Vagina (tissue), 2 donors: ENCODE data around the gene RPS17. TPM values are rescaled to one million over a fixed set of nuclear protein-coding genes. Genes with fewer than 3 reads are reported as not detected.
A peak's percentile ranks its signal among the peaks of the same experiment; 100 is the strongest.

ENCODE experiments used
- DNase-seq, 2 donors: peaks; one replicate each; pipeline ENCODE4 v3.0.0-alpha.2; 2017; ENCODE audit errors: extremely low spot score in 2 of 2
- H3K27ac ChIP-seq: fragments of 200-600 bp; sonication (generic); one replicate; pipeline ENCODE4 v1.5.1; 2019
- H3K27me3 ChIP-seq: fragments of 200-600 bp; sonication (generic); one replicate; pipeline ENCODE4 v1.5.1; 2019
- H3K36me3 ChIP-seq, 2 donors: fragments of 200-600 bp; sonication (generic); one replicate each; pipeline ENCODE4 v1.5.1; 2017 to 2019
- H3K4me1 ChIP-seq: fragments of 200-600 bp; sonication (generic); one replicate; pipeline ENCODE4 v1.5.1; 2019
- H3K4me3 ChIP-seq, 2 donors: fragments of 200-600 bp; sonication (generic); 1 replicate in 1 of 2; 2 replicates in 1 of 2; pipeline ENCODE4 v1.5.1; 2016 to 2019
- H3K9me3 ChIP-seq: fragments of 200-600 bp; sonication (generic); one replicate; pipeline ENCODE4 v1.5.1; 2019
- POLR2A ChIP-seq, 2 donors: fragments of 450-650 bp; IDR thresholded peaks; one replicate each; pipeline ENCODE4 v1.6.1; 2017; ENCODE audit warnings: antibody characterized with exemption in 2 of 2, mild to moderate bottlenecking in 2 of 2, moderate library complexity in 2 of 2
- POLR2AphosphoS5 ChIP-seq, 2 donors: sonication (generic); formaldehyde crosslinking; IDR thresholded peaks; one replicate each; pipeline ENCODE4 v1.9.0; 2017; ENCODE audit warnings: antibody characterized with exemption in 2 of 2, mild to moderate bottlenecking in 2 of 2, low read depth in 1 of 2; ENCODE audit not compliant: insufficient read depth in 1 of 2
- intact Hi-C: fragments of 100-400 bp; cut with DNase I; formaldehyde crosslinking; loops from one replicate; pipeline ENCODE4 v1.15.1; 2023
- total RNA-seq: library from RNA; depleted of rRNA; stranded (reverse); fragments of >200 nt; gene quantifications from one replicate; pipeline ENCODE4 v1.2.3, GENCODE V29; 2016
- TF ChIP-seq, protein P1 (sequence below), 3 experiments: fragments of 450-650 bp in 2 of 3; fragments of 200-600 bp in 1 of 3; sonication (generic) in 1 of 3; IDR thresholded peaks; one replicate each; pipeline ENCODE4 v1.5.1; 2017 to 2019; ENCODE audit warnings: antibody characterized with exemption in 3 of 3, mild to moderate bottlenecking in 2 of 3, moderate library complexity in 2 of 3

Gene RPS17
- 1,829 TPM for total RNA-seq

DNA sequence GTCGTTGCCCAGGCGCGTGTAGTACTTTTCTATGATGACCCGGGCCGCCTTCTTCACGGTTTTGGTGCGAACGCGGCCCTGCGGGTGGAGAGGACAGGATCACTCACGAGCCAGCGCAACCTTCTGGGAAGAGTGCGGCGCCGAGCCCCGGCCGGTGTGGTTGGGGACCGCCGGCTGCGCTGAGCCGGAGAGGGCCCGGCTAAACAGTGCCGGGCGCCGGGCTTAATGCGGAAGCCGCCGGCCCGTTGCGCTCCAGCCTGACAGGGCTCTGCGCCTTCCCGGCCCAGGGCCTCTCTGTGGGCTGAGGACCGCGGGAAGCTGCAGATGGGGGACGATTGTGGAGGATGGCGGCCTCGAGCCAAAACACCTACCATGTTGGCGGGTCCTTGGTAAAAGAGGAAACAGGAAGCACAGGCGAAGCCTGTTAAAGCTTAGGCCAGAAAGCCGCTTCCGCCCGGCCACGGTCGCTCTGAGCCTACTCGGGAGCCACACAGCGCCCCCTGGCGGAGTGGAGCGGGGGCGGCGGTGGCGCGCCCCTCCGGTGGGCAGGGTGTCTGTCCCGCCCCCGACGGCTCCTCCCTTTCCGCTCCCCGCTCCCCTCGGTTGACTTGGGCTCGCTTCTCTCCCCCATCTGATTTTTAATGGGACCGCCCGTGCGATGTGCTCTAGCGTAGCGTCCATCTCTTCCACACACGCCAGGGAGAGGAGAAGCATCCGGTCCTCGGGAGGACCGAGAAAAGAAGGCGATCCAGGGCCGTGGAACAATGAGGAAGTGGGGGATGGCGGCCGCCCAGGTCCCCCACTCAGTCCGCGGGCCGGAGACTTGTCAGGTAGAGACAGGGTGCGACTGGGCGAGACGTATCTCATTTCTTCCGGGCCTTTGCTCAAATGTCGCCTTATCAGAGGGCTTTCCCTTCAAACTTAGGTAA is at the start of gene RPS17:
RPS17 (minus strand) TSS at position 403 of the 929 bp plus-strand sequence; CDS start at position 374, 29 bp downstream.
- TF ChIP-seq, protein P1, sequence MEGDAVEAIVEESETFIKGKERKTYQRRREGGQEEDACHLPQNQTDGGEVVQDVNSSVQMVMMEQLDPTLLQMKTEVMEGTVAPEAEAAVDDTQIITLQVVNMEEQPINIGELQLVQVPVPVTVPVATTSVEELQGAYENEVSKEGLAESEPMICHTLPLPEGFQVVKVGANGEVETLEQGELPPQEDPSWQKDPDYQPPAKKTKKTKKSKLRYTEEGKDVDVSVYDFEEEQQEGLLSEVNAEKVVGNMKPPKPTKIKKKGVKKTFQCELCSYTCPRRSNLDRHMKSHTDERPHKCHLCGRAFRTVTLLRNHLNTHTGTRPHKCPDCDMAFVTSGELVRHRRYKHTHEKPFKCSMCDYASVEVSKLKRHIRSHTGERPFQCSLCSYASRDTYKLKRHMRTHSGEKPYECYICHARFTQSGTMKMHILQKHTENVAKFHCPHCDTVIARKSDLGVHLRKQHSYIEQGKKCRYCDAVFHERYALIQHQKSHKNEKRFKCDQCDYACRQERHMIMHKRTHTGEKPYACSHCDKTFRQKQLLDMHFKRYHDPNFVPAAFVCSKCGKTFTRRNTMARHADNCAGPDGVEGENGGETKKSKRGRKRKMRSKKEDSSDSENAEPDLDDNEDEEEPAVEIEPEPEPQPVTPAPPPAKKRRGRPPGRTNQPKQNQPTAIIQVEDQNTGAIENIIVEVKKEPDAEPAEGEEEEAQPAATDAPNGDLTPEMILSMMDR (IDR thresholded peaks at IDR 0.05): peak; percentile 88 to 99 (median 94)
- TF ChIP-seq POLR2AphosphoS5 (IDR thresholded peaks at IDR 0.05; ENCODE audit: insufficient read depth in 1 of 2, low read depth in 1 of 2): peak; percentile 97
- peak in 1 of 2 donors; percentile 66 for TF ChIP-seq POLR2A (IDR thresholded peaks at IDR 0.05)
- H3K27ac ChIP-seq: peak within 1 kb of the TSS; percentile 73
- no peaks in the 10 kb centered on the region for H3K27me3 ChIP-seq
- H3K36me3 ChIP-seq: peaks cover 0 to 37% of the 10 kb centered on the region in 2 donors
- peak in 1 of 2 donors; percentile 94 for DNase-seq
- intact Hi-C loops: no loop called here
- peaks cover 41% of the 10 kb centered on the region for H3K4me1 ChIP-seq
- no peaks in the 10 kb centered on the region for H3K9me3 ChIP-seq
- H3K4me3 ChIP-seq: peak within 1 kb of the TSS; percentile 88

GRCh38 chr15:82587805-82588204 is 47.5 kb upstream of the RPS17 start:
- Histone ChIP-seq H3K9me3 (no peaks in the 10 kb centered on the region), H3K27ac (no peak overlapping the region), H3K27me3 (no peaks in the 10 kb centered on the region), H3K4me3 (no peak overlapping the region), H3K4me1 (no peaks in the 10 kb centered on the region), H3K36me3 (no peaks in the 10 kb centered on the region)
- intact Hi-C loops: no loop called here
- TF ChIP-seq POLR2A (IDR thresholded peaks at IDR 0.05): no peak
- TF ChIP-seq, protein P1 (IDR thresholded peaks at IDR 0.05): no peak
- TF ChIP-seq POLR2AphosphoS5 (IDR thresholded peaks at IDR 0.05; ENCODE audit: insufficient read depth in 1 of 2, low read depth in 1 of 2): no peak
- DNase-seq: no peak

DNA sequence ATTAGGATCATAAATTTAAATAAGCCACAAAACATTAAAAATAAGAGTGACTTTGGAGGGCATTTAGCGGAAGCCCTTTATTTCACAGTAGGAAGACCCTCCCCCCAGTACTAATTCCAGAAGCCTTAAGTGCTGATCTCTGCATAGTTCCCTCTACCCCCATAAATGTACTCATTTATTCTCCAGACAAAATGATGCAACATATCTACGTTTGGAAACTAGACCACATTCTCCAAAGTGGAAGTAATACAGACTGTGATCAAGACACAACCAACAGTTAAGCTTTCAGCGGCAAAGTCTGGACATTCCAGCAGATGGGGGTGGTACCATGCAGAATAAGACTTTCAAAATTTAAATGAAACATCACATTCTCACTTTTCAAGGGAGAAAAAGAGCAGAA is 44.8 kb upstream of the RPS17 start:
- intact Hi-C loops: no loop called here
- TF ChIP-seq POLR2A (IDR thresholded peaks at IDR 0.05) (no peak), POLR2AphosphoS5 (IDR thresholded peaks at IDR 0.05; ENCODE audit: insufficient read depth in 1 of 2, low read depth in 1 of 2) (no peak)
- TF ChIP-seq, protein P1 (IDR thresholded peaks at IDR 0.05): no peak
- H3K4me1 ChIP-seq: no peaks in the 10 kb centered on the region
- no peak overlapping the region for H3K27ac ChIP-seq
- no peaks in the 10 kb centered on the region for H3K9me3 ChIP-seq
- no peak overlapping the region for H3K4me3 ChIP-seq
- H3K36me3 ChIP-seq: no peaks in the 10 kb centered on the region
- no peaks in the 10 kb centered on the region for H3K27me3 ChIP-seq
- DNase-seq: no peak

GRCh38 chr15:82580713-82581112 is 40.5 kb upstream of the RPS17 start:
- Histone ChIP-seq H3K27ac (no peak overlapping the region), H3K4me1 (no peaks in the 10 kb centered on the region), H3K27me3 (no peaks in the 10 kb centered on the region), H3K36me3 (no peaks in the 10 kb centered on the region), H3K9me3 (no peaks in the 10 kb centered on the region), H3K4me3 (no peak overlapping the region)
- TF ChIP-seq POLR2A (IDR thresholded peaks at IDR 0.05) (no peak), POLR2AphosphoS5 (IDR thresholded peaks at IDR 0.05; ENCODE audit: insufficient read depth in 1 of 2, low read depth in 1 of 2) (no peak)
- TF ChIP-seq, protein P1 (IDR thresholded peaks at IDR 0.05): no peak
- intact Hi-C loops: no loop called here
- no peak for DNase-seq

GRCh38 chr15:82575335-82575734 is 35.1 kb upstream of the RPS17 start:
- intact Hi-C loops: no loop called here
- Histone ChIP-seq H3K4me1 (peaks cover 25% of the 10 kb centered on the region), H3K4me3 (no peak overlapping the region), H3K27me3 (no peaks in the 10 kb centered on the region), H3K27ac (no peak overlapping the region), H3K36me3 (no peaks in the 10 kb centered on the region), H3K9me3 (no peaks in the 10 kb centered on the region)
- DNase-seq: no peak
- TF ChIP-seq POLR2AphosphoS5 (IDR thresholded peaks at IDR 0.05; ENCODE audit: insufficient read depth in 1 of 2, low read depth in 1 of 2) (no peak), POLR2A (IDR thresholded peaks at IDR 0.05) (no peak)
- TF ChIP-seq, protein P1 (IDR thresholded peaks at IDR 0.05): no peak
